ENCODE measurements around the gene FGFR4.

DNA sequence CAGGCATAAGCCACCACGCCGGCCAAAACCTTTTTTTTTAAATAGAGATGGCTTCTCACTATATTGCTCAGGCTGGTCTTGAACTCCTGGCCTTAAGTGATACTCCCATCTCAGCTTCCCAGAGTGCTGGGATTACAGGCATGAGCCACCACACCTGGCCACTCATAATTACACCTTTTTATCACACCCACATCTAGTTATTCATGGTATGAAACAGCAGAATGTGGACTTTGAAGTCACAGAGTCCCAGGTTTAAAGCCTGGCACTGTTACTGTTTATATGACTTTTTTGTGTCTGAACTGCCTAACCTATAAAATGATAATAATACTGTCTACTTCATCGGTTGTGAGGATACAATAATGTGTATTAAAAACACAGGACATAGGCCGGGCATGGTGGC is 41.1 kb upstream of the FGFR4 start:
- TF ChIP-seq, protein P1, sequence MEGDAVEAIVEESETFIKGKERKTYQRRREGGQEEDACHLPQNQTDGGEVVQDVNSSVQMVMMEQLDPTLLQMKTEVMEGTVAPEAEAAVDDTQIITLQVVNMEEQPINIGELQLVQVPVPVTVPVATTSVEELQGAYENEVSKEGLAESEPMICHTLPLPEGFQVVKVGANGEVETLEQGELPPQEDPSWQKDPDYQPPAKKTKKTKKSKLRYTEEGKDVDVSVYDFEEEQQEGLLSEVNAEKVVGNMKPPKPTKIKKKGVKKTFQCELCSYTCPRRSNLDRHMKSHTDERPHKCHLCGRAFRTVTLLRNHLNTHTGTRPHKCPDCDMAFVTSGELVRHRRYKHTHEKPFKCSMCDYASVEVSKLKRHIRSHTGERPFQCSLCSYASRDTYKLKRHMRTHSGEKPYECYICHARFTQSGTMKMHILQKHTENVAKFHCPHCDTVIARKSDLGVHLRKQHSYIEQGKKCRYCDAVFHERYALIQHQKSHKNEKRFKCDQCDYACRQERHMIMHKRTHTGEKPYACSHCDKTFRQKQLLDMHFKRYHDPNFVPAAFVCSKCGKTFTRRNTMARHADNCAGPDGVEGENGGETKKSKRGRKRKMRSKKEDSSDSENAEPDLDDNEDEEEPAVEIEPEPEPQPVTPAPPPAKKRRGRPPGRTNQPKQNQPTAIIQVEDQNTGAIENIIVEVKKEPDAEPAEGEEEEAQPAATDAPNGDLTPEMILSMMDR (IDR thresholded peaks at IDR 0.05) = no peak
- TF ChIP-seq POLR2A (IDR thresholded peaks at IDR 0.05) = no peak

Data from esophagus squamous epithelium (tissue), 4 donors.